HEK293 (cell line): ENCODE data around the gene RBBP7.

ENCODE experiments used
- CTCF ChIA-PET: fragments of 350-600 bp; formaldehyde crosslinking; extraction: SDS; loops from one replicate; lab custom pipeline; 2021; ENCODE audit warnings: antibody characterized with exemption; lab: Yijun Ruan, JAX
- POLR2A ChIA-PET: fragments of 300-600 bp; formaldehyde crosslinking; extraction: SDS; loops from one replicate; lab custom pipeline; 2020; ENCODE audit warnings: antibody characterized with exemption, inconsistent platforms; lab: Yijun Ruan, JAX
- H3K27ac ChIP-seq: fragments of 200-500 bp; sonication (Bioruptor generic); 2 replicates; pipeline ENCODE4 v1.5.1; 2014; ENCODE audit warnings: low read depth, low read length, control low read depth, inconsistent platforms; ENCODE audit errors: extremely low read depth
- H3K36me3 ChIP-seq, 2 experiments: fragments of 200-500 bp in 1 of 2; sonication (Bioruptor generic) in 1 of 2; 1 replicate in 1 of 2; 2 replicates in 1 of 2; pipeline ENCODE4 v1.5.1; 2014 to 2017; ENCODE audit warnings: inconsistent platforms in 2 of 2, low read length in 2 of 2; ENCODE audit not compliant: control insufficient read depth in 2 of 2, insufficient read depth in 1 of 2
- H3K4me1 ChIP-seq: fragments of 200-500 bp; sonication (Bioruptor generic); 2 replicates; pipeline ENCODE4 v1.5.1; 2014; ENCODE audit warnings: mild to moderate bottlenecking, low read length, inconsistent platforms; ENCODE audit not compliant: control insufficient read depth, insufficient read depth
- H3K4me3 ChIP-seq: 2 replicates; pipeline ENCODE4 v1.5.1; 2011; ENCODE audit warnings: low read depth, mild to moderate bottlenecking, control low read depth, low read length, moderate library complexity
- H3K9me3 ChIP-seq: fragments of 200-500 bp; sonication (Bioruptor generic); 2 replicates; pipeline ENCODE4 v1.5.1; 2014; ENCODE audit warnings: low read depth, low read length, inconsistent platforms; ENCODE audit not compliant: control insufficient read depth, insufficient read depth
- HIC1 ChIP-seq: fragments of 450-650 bp; formaldehyde crosslinking; IDR thresholded peaks from 2 replicates; pipeline ENCODE4 v1.5.1; 2016; ENCODE audit warnings: missing biosample characterization, missing genetic modification characterization
- PRDM10 ChIP-seq: fragments of 450-650 bp; formaldehyde crosslinking; IDR thresholded peaks from 2 replicates; pipeline ENCODE4 v1.5.1; 2016; ENCODE audit warnings: missing biosample characterization, missing genetic modification characterization
- SP2 ChIP-seq: fragments of 450-650 bp; formaldehyde crosslinking; IDR thresholded peaks from 2 replicates; pipeline ENCODE4 v1.5.1; 2016; ENCODE audit warnings: missing biosample characterization, missing genetic modification characterization
- SP3 ChIP-seq: fragments of 450-650 bp; formaldehyde crosslinking; IDR thresholded peaks from 2 replicates; pipeline ENCODE4 v1.5.1; 2016; ENCODE audit warnings: missing biosample characterization, missing genetic modification characterization
- YY2 ChIP-seq: fragments of 450-650 bp; formaldehyde crosslinking; IDR thresholded peaks from 2 replicates; pipeline ENCODE4 v1.5.1; 2016; ENCODE audit warnings: missing biosample characterization, missing genetic modification characterization
- ZBTB10 ChIP-seq: fragments of 450-650 bp; formaldehyde crosslinking; IDR thresholded peaks from 2 replicates; pipeline ENCODE4 v1.5.1; 2016; ENCODE audit warnings: missing biosample characterization, missing genetic modification characterization
- ZBTB20 ChIP-seq: fragments of 450-650 bp; formaldehyde crosslinking; IDR thresholded peaks from 2 replicates; pipeline ENCODE4 v1.5.1; 2016; ENCODE audit warnings: missing biosample characterization, missing genetic modification characterization
- ZIC2 ChIP-seq: fragments of 450-650 bp; formaldehyde crosslinking; IDR thresholded peaks from 2 replicates; pipeline ENCODE4 v1.5.1; 2016; ENCODE audit warnings: missing biosample characterization, missing genetic modification characterization
- ZNF132 ChIP-seq: fragments of 450-650 bp; formaldehyde crosslinking; IDR thresholded peaks from 2 replicates; pipeline ENCODE4 v1.5.1; 2017; ENCODE audit warnings: missing biosample characterization, missing genetic modification characterization, borderline replicate concordance
- ZNF140 ChIP-seq: fragments of 450-650 bp; formaldehyde crosslinking; IDR thresholded peaks from 2 replicates; pipeline ENCODE4 v1.5.1; 2016; ENCODE audit warnings: missing biosample characterization, missing genetic modification characterization
- ZNF155 ChIP-seq: fragments of 450-650 bp; formaldehyde crosslinking; IDR thresholded peaks from 2 replicates; pipeline ENCODE4 v1.5.1; 2016; ENCODE audit warnings: missing biosample characterization, missing genetic modification characterization
- ZNF2 ChIP-seq: fragments of 450-650 bp; formaldehyde crosslinking; IDR thresholded peaks from 2 replicates; pipeline ENCODE4 v1.5.1; 2016; ENCODE audit warnings: missing biosample characterization, missing genetic modification characterization
- ZNF214 ChIP-seq: fragments of 450-650 bp; formaldehyde crosslinking; IDR thresholded peaks from 2 replicates; pipeline ENCODE4 v1.5.1; 2017; ENCODE audit warnings: missing biosample characterization, mild to moderate bottlenecking, missing genetic modification characterization, borderline replicate concordance
- ZNF280C ChIP-seq: fragments of 450-650 bp; formaldehyde crosslinking; IDR thresholded peaks from 2 replicates; pipeline ENCODE4 v1.5.1; 2016; ENCODE audit warnings: missing biosample characterization, missing genetic modification characterization
- ZNF48 ChIP-seq: fragments of 450-650 bp; formaldehyde crosslinking; IDR thresholded peaks from 2 replicates; pipeline ENCODE4 v1.5.1; 2016; ENCODE audit warnings: missing biosample characterization, missing genetic modification characterization
- ZNF544 ChIP-seq: fragments of 450-650 bp; formaldehyde crosslinking; IDR thresholded peaks from 2 replicates; pipeline ENCODE4 v1.5.0; 2017; ENCODE audit warnings: missing biosample characterization, missing genetic modification characterization
- ZNF561 ChIP-seq: fragments of 450-650 bp; IDR thresholded peaks from 2 replicates; pipeline ENCODE4 v1.5.1; 2018; ENCODE audit warnings: missing biosample characterization, missing genetic modification characterization, borderline replicate concordance
- ZNF777 ChIP-seq: fragments of 450-650 bp; formaldehyde crosslinking; IDR thresholded peaks from 2 replicates; pipeline ENCODE4 v1.5.1; 2017; ENCODE audit warnings: missing biosample characterization, missing genetic modification characterization, borderline replicate concordance
- ZSCAN18 ChIP-seq: fragments of 450-650 bp; formaldehyde crosslinking; IDR thresholded peaks from 2 replicates; pipeline ENCODE4 v1.5.1; 2016; ENCODE audit warnings: missing biosample characterization, missing genetic modification characterization

Gene RBBP7

GRCh38 chrX:16851421-16851820 lies 18.7 kb downstream of the RBBP7 start:
- peaks cover 97 to 98% of the 10 kb centered on the region in 2 experiments for H3K36me3 ChIP-seq
- TF ChIP-seq HIC1 (tag by site-specific recombination) (no peak), ZNF140 (tag by site-specific recombination) (no peak), YY2 (no peak), ZNF544 (tag by site-specific recombination) (no peak)
- TF ChIP-seq, all 188 proteins: peak for 0
- Histone ChIP-seq H3K9me3 (no peaks in the 10 kb centered on the region), H3K4me3 (no peak overlapping the region), H3K4me1 (no peaks in the 10 kb centered on the region), H3K27ac (no peak overlapping the region)
- ChIA-PET CTCF (interaction anchor here (0.6 to 1.4 kb wide), 2 partner anchors 26 kb away, joined by 3 to 4 read pairs; no protein-coding TSS in a partner anchor), POLR2A (interaction anchor here (1.2 kb wide), 1 partner anchor 19 kb away, joined by 3 read pairs; no protein-coding TSS in a partner anchor)

GRCh38 chrX:16848541-16848940 lies 21.6 kb downstream of the RBBP7 start:
- H3K27ac ChIP-seq, result no peak overlapping the region
- ChIA-PET POLR2A (no interaction called here), CTCF (interaction anchor here (1.6 kb wide), 1 partner anchor 198 kb away, joined by 6 read pairs; no protein-coding TSS in a partner anchor)
- peaks cover 96 to 100% of the 10 kb centered on the region in 2 experiments for H3K36me3 ChIP-seq
- no peaks in the 10 kb centered on the region for H3K9me3 ChIP-seq
- H3K4me1 ChIP-seq, result no peaks in the 10 kb centered on the region
- H3K4me3 ChIP-seq, result no peak overlapping the region
- TF ChIP-seq ZIC2 (tag by site-specific recombination) (no peak), ZNF561 (tag by site-specific recombination) (no peak), ZNF132 (tag by site-specific recombination) (no peak)

- no peak overlapping the region for H3K27ac ChIP-seq
- H3K4me3 ChIP-seq, result no peak overlapping the region
- H3K4me1 ChIP-seq, result no peaks in the 10 kb centered on the region
- CTCF ChIA-PET, result interaction anchor here (0.5 to 1.3 kb wide), 5 partner anchors 8 to 62 kb away, joined by 3 to 5 read pairs (median 3); no protein-coding TSS in a partner anchor
- peaks cover 90 to 95% of the 10 kb centered on the region in 2 experiments for H3K36me3 ChIP-seq
- no peaks in the 10 kb centered on the region for H3K9me3 ChIP-seq
- POLR2A ChIA-PET, result interaction anchor here (0.9 to 1.3 kb wide), 2 partner anchors 14 to 201 kb away, joined by 3 read pairs; no protein-coding TSS in a partner anchor
- TF ChIP-seq ZBTB10 (tag by site-specific recombination) (no peak), SP2 (tag by site-specific recombination) (no peak), ZBTB20 (tag by site-specific recombination) (no peak), ZNF777 (tag by site-specific recombination) (no peak), ZNF214 (tag by site-specific recombination) (no peak), SP3 (no peak), ZNF280C (tag by site-specific recombination) (no peak), ZNF48 (tag by site-specific recombination) (no peak), ZSCAN18 (tag by site-specific recombination) (no peak), ZNF2 (tag by site-specific recombination) (no peak), PRDM10 (no peak), ZNF155 (tag by site-specific recombination) (no peak)
These were observed 24.5 kb downstream of the RBBP7 start for GRCh38 chrX:16845686-16846085.
